ENCODE results near the gene SRL.

DNA sequence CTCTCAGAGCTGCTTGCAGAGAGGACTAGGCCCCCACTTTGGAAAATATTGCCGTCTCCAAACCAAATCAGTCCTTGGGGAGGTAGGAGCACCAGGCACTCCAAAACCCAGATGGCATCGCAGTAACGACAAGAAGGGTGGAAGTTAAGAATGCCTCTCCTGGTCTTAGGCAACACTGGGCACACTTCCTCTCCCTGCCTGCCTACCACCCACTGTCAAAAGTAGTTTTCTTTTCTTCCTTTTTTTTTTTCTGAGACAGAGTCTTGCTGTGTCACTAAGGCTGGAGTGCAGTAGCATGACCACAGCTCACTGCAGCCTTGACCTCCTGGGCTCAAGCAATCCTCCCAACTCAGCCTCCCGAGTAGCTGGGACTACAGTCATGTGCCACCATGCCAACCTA is 47.2 kb downstream of the SRL start:
- TF ChIP-seq, protein P1, sequence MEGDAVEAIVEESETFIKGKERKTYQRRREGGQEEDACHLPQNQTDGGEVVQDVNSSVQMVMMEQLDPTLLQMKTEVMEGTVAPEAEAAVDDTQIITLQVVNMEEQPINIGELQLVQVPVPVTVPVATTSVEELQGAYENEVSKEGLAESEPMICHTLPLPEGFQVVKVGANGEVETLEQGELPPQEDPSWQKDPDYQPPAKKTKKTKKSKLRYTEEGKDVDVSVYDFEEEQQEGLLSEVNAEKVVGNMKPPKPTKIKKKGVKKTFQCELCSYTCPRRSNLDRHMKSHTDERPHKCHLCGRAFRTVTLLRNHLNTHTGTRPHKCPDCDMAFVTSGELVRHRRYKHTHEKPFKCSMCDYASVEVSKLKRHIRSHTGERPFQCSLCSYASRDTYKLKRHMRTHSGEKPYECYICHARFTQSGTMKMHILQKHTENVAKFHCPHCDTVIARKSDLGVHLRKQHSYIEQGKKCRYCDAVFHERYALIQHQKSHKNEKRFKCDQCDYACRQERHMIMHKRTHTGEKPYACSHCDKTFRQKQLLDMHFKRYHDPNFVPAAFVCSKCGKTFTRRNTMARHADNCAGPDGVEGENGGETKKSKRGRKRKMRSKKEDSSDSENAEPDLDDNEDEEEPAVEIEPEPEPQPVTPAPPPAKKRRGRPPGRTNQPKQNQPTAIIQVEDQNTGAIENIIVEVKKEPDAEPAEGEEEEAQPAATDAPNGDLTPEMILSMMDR (IDR thresholded peaks at IDR 0.05; ENCODE audit: low read depth, low read length) = no peak
- no peak for TF ChIP-seq MAX (IDR thresholded peaks at IDR 0.05; ENCODE audit: low read depth, low read length)
- TF ChIP-seq POLR2A (IDR thresholded peaks at IDR 0.05; ENCODE audit: extremely low read depth, insufficient read length) = no peak
- no peak for TF ChIP-seq MYC (IDR thresholded peaks at IDR 0.05; ENCODE audit: low read depth, low read length)

Measured in NB4 (cell line).